H1 (cell line): ENCODE measurements around the gene ARHGAP8. TPM values are rescaled to one million over a fixed set of nuclear protein-coding genes. Genes with fewer than 3 reads are reported as not detected.

Experiments
- CTCF ChIA-PET: fragments of 300-600 bp; sonication (Branson Sonifier 250); formaldehyde crosslinking; loops from one replicate; lab custom pipeline; 2021; ENCODE audit not compliant: partially characterized antibody; lab: Charles Lee
- POLR2A ChIA-PET: fragments of 300-600 bp; sonication (Branson Sonifier 250); formaldehyde crosslinking; loops from one replicate; lab custom pipeline; 2021; ENCODE audit warnings: inconsistent platforms; ENCODE audit not compliant: partially characterized antibody; lab: Charles Lee
- DNase-seq, 2 experiments: peaks; one replicate each; pipeline versions ENCODE4 v3.0.0 to v3.0.0-alpha.2; 2010 to 2022; ENCODE audit warnings: low spot score in 2 of 2, low read depth in 1 of 2, mixed read lengths in 1 of 2
- FAIRE-seq: peaks from 2 replicates; lab custom pipeline; 2011; peaks lifted over from hg19 to GRCh38; lab: Jason Lieb, UNC
- H2AFZ ChIP-seq: 2 replicates; pipeline ENCODE4 v1.8.1; 2012; ENCODE audit warnings: low read length, inconsistent platforms
- H2AK5ac ChIP-seq: 2 replicates; pipeline ENCODE4 v1.6.1; 2013; ENCODE audit warnings: low read depth, low read length
- H2BK120ac ChIP-seq: replicated peaks from 2 replicates; pipeline ENCODE3; 2013; ENCODE audit warnings: low read depth, low read length, inconsistent platforms
- H2BK12ac ChIP-seq: 2 replicates; pipeline ENCODE4 v1.6.1; 2013; ENCODE audit warnings: low read depth, low read length
- H2BK15ac ChIP-seq: 2 replicates; pipeline ENCODE4 v1.6.1; 2013; ENCODE audit warnings: low read length
- H2BK20ac ChIP-seq: 2 replicates; pipeline ENCODE4 v1.6.1; 2013; ENCODE audit warnings: low read length
- H2BK5ac ChIP-seq: 2 replicates; pipeline ENCODE4 v1.6.1; 2013; ENCODE audit warnings: low read depth, low read length
- H3K14ac ChIP-seq: 2 replicates; pipeline ENCODE4 v1.6.1; 2013; ENCODE audit warnings: inconsistent platforms; ENCODE audit not compliant: insufficient read length
- H3K18ac ChIP-seq: 2 replicates; pipeline ENCODE4 v1.6.1; 2013; ENCODE audit warnings: low read length; ENCODE audit errors: extremely low read depth
- H3K23ac ChIP-seq: 2 replicates; pipeline ENCODE4 v1.6.1; 2013; ENCODE audit warnings: inconsistent platforms; ENCODE audit not compliant: insufficient read length
- H3K23me2 ChIP-seq: 2 replicates; pipeline ENCODE4 v1.6.1; 2013; ENCODE audit warnings: low read depth, low read length
- H3K27ac ChIP-seq: 2 replicates; pipeline ENCODE4 v1.6.1; 2011; ENCODE audit warnings: low read depth, low read length, inconsistent platforms
- H3K27me3 ChIP-seq, 4 experiments: replicated peaks in 1 of 4; 1 replicate in 1 of 4; 2 replicates in 3 of 4; pipeline versions ENCODE4 v1.6.1 to v1.8.1; 2011 to 2013; ENCODE audit warnings: low read length in 3 of 4, mild to moderate bottlenecking in 3 of 4, inconsistent platforms in 2 of 4, mixed read lengths in 2 of 4, moderate library complexity in 1 of 4; ENCODE audit not compliant: control insufficient read depth in 3 of 4, insufficient read depth in 3 of 4; ENCODE audit errors: extremely low read depth in 1 of 4
- H3K36me3 ChIP-seq, 4 experiments: 2 replicates each; pipeline versions ENCODE4 v1.6.1 to v1.8.1; 2011 to 2013; ENCODE audit warnings: mild to moderate bottlenecking in 4 of 4, low read length in 3 of 4, moderate library complexity in 2 of 4, control low read depth in 1 of 4, inconsistent platforms in 1 of 4; ENCODE audit not compliant: insufficient read depth in 4 of 4, control insufficient read depth in 2 of 4
- H3K4ac ChIP-seq: replicated peaks from 2 replicates; pipeline ENCODE3; 2013; ENCODE audit warnings: low read length, low read depth, mixed read lengths, inconsistent platforms; ENCODE audit not compliant: insufficient read length
- H3K4me1 ChIP-seq, 4 experiments: replicated peaks in 1 of 4; 1 replicate in 1 of 4; 2 replicates in 3 of 4; pipeline versions ENCODE4 v1.6.1 to v1.8.1; 2011 to 2013; ENCODE audit warnings: low read length in 3 of 4, inconsistent platforms in 2 of 4, mixed read lengths in 1 of 4; ENCODE audit not compliant: insufficient read depth in 4 of 4, control insufficient read depth in 3 of 4
- H3K4me2 ChIP-seq, 2 experiments: 2 replicates each; pipeline versions ENCODE4 v1.6.1 to v1.8.1; 2011 to 2013; ENCODE audit warnings: low read depth in 2 of 2, low read length in 2 of 2, control low read depth in 1 of 2, inconsistent platforms in 1 of 2, mild to moderate bottlenecking in 1 of 2; ENCODE audit not compliant: insufficient read depth in 1 of 2
- H3K4me3 ChIP-seq, 4 experiments: fragments of 200-600, 300-600 bp in 1 of 4; sonication (generic), shearing (Covaris generic), sonication (Bioruptor Twin) in 1 of 4; 2 replicates each; pipeline versions ENCODE4 v1.5.1 to v1.8.1; 2011 to 2016; ENCODE audit warnings: low read length in 4 of 4, low read depth in 3 of 4, control low read depth in 2 of 4, inconsistent platforms in 2 of 4, mild to moderate bottlenecking in 2 of 4, mixed read lengths in 1 of 4, moderate library complexity in 1 of 4; ENCODE audit not compliant: insufficient read depth in 2 of 4; ENCODE audit errors: extremely low read depth in 1 of 4
- H3K56ac ChIP-seq: replicated peaks from 2 replicates; pipeline ENCODE3; 2013; ENCODE audit warnings: low read depth, mild to moderate bottlenecking, mixed read lengths, low read length, inconsistent platforms; ENCODE audit not compliant: insufficient read length
- H3K79me1 ChIP-seq: 2 replicates; pipeline ENCODE4 v1.6.1; 2013; ENCODE audit warnings: low read depth, low read length, control low read depth
- H3K79me2 ChIP-seq, 2 experiments: 2 replicates each; pipeline versions ENCODE4 v1.6.1 to v1.8.1; 2012 to 2013; ENCODE audit warnings: low read length in 2 of 2, mild to moderate bottlenecking in 2 of 2, inconsistent platforms in 1 of 2; ENCODE audit not compliant: insufficient read depth in 2 of 2, control insufficient read depth in 1 of 2
- H3K9ac ChIP-seq, 4 experiments: replicated peaks in 1 of 4; 1 replicate in 1 of 4; 2 replicates in 3 of 4; pipeline versions ENCODE4 v1.6.1 to v1.8.1; 2011 to 2013; ENCODE audit warnings: low read depth in 3 of 4, low read length in 3 of 4, control low read depth in 2 of 4, mild to moderate bottlenecking in 2 of 4, moderate library complexity in 2 of 4, inconsistent platforms in 1 of 4; ENCODE audit errors: extremely low read depth in 1 of 4
- H3K9me3 ChIP-seq, 2 experiments: 2 replicates each; pipeline versions ENCODE4 v1.6.1 to v1.8.1; 2012 to 2013; ENCODE audit warnings: mild to moderate bottlenecking in 2 of 2, moderate library complexity in 2 of 2, control low read depth in 1 of 2, inconsistent platforms in 1 of 2, low read depth in 1 of 2, low read length in 1 of 2, mixed read lengths in 1 of 2; ENCODE audit not compliant: insufficient read depth in 2 of 2
- H4K20me1 ChIP-seq, 2 experiments: replicated peaks in 1 of 2; 2 replicates each; pipeline versions ENCODE3 to v1.8.1; 2011 to 2013; ENCODE audit warnings: inconsistent platforms in 2 of 2, low read length in 2 of 2, mild to moderate bottlenecking in 1 of 2; ENCODE audit not compliant: insufficient read depth in 2 of 2, control insufficient read depth in 1 of 2
- H4K5ac ChIP-seq: 2 replicates; pipeline ENCODE4 v1.6.1; 2013; ENCODE audit warnings: low read length, low read depth, mixed read lengths, inconsistent platforms; ENCODE audit not compliant: insufficient read length
- H4K8ac ChIP-seq: 2 replicates; pipeline ENCODE4 v1.8.0; 2013; ENCODE audit warnings: mild to moderate bottlenecking, moderate library complexity, low read length, inconsistent platforms; ENCODE audit not compliant: insufficient read depth; ENCODE audit errors: extremely low read depth
- H4K91ac ChIP-seq: replicated peaks from 2 replicates; pipeline ENCODE3; 2013; ENCODE audit warnings: low read length, mixed read lengths, inconsistent platforms; ENCODE audit not compliant: insufficient read length
- BCL11A ChIP-seq, 2 experiments: IDR thresholded peaks; one replicate each; pipeline ENCODE4 v1.6.1; 2011; ENCODE audit warnings: low read depth in 2 of 2, low read length in 2 of 2, mild to moderate bottlenecking in 2 of 2
- BRCA1 ChIP-seq: IDR thresholded peaks from 2 replicates; pipeline ENCODE4 v1.6.1; 2012; ENCODE audit warnings: low read depth, low read length, improper control_type of control experiment
- CBX8 ChIP-seq: fragments of 300-800, 300-1000 bp; sonication (generic); IDR thresholded peaks from 2 replicates; pipeline ENCODE4 v1.7.1; 2016; ENCODE audit warnings: low read depth, low read length, borderline replicate concordance
- CHD1 ChIP-seq: IDR thresholded peaks from 2 replicates; pipeline ENCODE4 v1.6.1; 2012; ENCODE audit warnings: low read depth, low read length, improper control_type of control experiment
- CTBP2 ChIP-seq: IDR thresholded peaks from 2 replicates; pipeline ENCODE4 v1.7.0; 2011; ENCODE audit warnings: borderline replicate concordance, mild to moderate bottlenecking, moderate library complexity, mixed read lengths, low read length; ENCODE audit not compliant: insufficient read depth, insufficient read length
- EZH2 ChIP-seq: fragments of 200-600 bp; sonication (generic); IDR thresholded peaks from 2 replicates; pipeline ENCODE4 v1.7.1; 2012; ENCODE audit warnings: low read depth, mild to moderate bottlenecking, moderate library complexity, low read length, inconsistent platforms; ENCODE audit not compliant: severe bottlenecking
- KDM4A ChIP-seq: IDR thresholded peaks from one replicate; pipeline ENCODE4 v1.7.1; 2012; ENCODE audit warnings: low read depth, mild to moderate bottlenecking, moderate library complexity, low read length, inconsistent platforms; ENCODE audit not compliant: severe bottlenecking
- RAD21 ChIP-seq, 2 experiments: IDR thresholded peaks in 1 of 2; conservative IDR thresholded peaks in 1 of 2; 2 replicates each; pipeline ENCODE4 v1.6.1; 2011; ENCODE audit warnings: low read depth in 2 of 2, low read length in 2 of 2, improper control_type of control experiment in 1 of 2, inconsistent platforms in 1 of 2, mild to moderate bottlenecking in 1 of 2, moderate library complexity in 1 of 2
- RBBP5 ChIP-seq: IDR thresholded peaks from 2 replicates; pipeline ENCODE4 v1.7.1; 2012; ENCODE audit warnings: low read depth, mild to moderate bottlenecking, inconsistent platforms, low read length, moderate library complexity, borderline replicate concordance
- RFX5 ChIP-seq: IDR thresholded peaks from 2 replicates; pipeline ENCODE4 v1.6.1; 2011; ENCODE audit warnings: low read depth, low read length, improper control_type of control experiment, borderline replicate concordance
- SIN3A ChIP-seq, 2 experiments: IDR thresholded peaks in 1 of 2; conservative IDR thresholded peaks in 1 of 2; 2 replicates each; pipeline ENCODE4 v1.6.1; 2011 to 2012; ENCODE audit warnings: low read length in 2 of 2, improper control_type of control experiment in 1 of 2, low read depth in 1 of 2, mild to moderate bottlenecking in 1 of 2
- SIX5 ChIP-seq: IDR thresholded peaks from 2 replicates; pipeline ENCODE4 v1.6.1; 2011; ENCODE audit warnings: mild to moderate bottlenecking, low read depth, low read length
- SP4 ChIP-seq: IDR thresholded peaks from 2 replicates; pipeline ENCODE4 v1.6.1; 2012; ENCODE audit warnings: low read length, inconsistent platforms
- WGBS, 2 experiments: shearing (Covaris generic) in 1 of 2; methylation state at CpG; one replicate each; pipeline versions ENCODE4 v1.1.6 to v1.1.7; 2013 to 2015; ENCODE audit warnings: low lambda C conversion rate in 2 of 2, mixed read lengths in 2 of 2, inconsistent platforms in 1 of 2, low coverage in 1 of 2, missing lambda C conversion rate in 1 of 2; ENCODE audit not compliant: insufficient replicate concordance in 2 of 2, insufficient coverage in 1 of 2, insufficient read length in 1 of 2; ENCODE audit errors: extremely low coverage in 1 of 2, missing lambda C conversion rate in 1 of 2; 5-methylcytosine and 5-hydroxymethylcytosine counted together
- polyA plus RNA-seq, 7 experiments: library from polyadenylated mRNA; depleted of rRNA in 3 of 7; stranded (reverse) in 5 of 7; unstranded in 2 of 7; fragments of >200 nt in 5 of 7; fragments of 200-250 nt in 2 of 7; gene quantifications; 1 replicate in 5 of 7; 2 replicates in 1 of 7; 4 replicates in 1 of 7; pipeline versions ENCODE4 v1.2.1 to v1.2.3, GENCODE V29; 2011 to 2013; ENCODE audit warnings: missing spikeins in 2 of 7, mixed read lengths in 2 of 7
- total RNA-seq: library from RNA; stranded (reverse); fragmentation: NEBNext Ultra II Directional; extraction: Animal tissue kit (Norgen Biotek cat#: 25700); gene quantifications from 2 replicates; pipeline ENCODE4 v1.2.1, GENCODE V29; 2021

The ARHGAP8 gene
- total and polyA plus RNA-seq, 2 of the 8 experiments (the other 6 are each of a cell fraction or from before 2014, with no cell fraction given): 35.6 to 47.7 TPM

DNA sequence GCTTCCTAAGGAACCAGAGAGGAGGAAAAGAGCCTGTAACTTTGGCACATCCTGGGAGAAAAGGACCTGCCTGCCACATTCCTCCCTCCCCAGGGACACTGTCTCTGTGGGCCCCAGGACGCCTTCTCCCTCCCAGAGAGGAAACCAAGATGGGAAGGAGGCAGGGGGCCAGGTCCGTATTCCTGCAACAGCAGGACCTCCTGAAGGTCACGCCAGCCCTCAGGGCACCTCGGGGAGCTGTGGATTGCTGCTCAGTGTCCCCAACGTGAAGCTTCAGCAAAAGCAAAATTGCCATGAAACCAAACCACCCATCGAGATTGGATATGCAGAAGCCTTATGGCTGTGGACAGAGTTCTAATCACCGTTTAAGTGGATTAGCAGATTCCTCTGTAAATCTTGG is 86.7 kb downstream of the ARHGAP8 start:
- no peak for DNase-seq
- H3K9ac ChIP-seq: no peak overlapping the region
- no peak overlapping the region for H2BK5ac ChIP-seq
- H3K79me2 ChIP-seq: no peaks in the 10 kb centered on the region
- no peak overlapping the region for H3K4me2 ChIP-seq
- H3K23ac ChIP-seq: no peak overlapping the region
- H2BK120ac ChIP-seq: no peak overlapping the region
- no peak overlapping the region for H2BK12ac ChIP-seq
- no peak overlapping the region for H2AK5ac ChIP-seq
- no peak overlapping the region for H3K18ac ChIP-seq
- peaks cover 0 to 20% (median 9%) of the 10 kb centered on the region in 4 experiments; a peak in 5 of 7 replicates for H3K4me1 ChIP-seq
- peaks cover 0 to 7% of the 10 kb centered on the region in 2 experiments; a peak in 1 of 4 replicates for H3K9me3 ChIP-seq
- no peak overlapping the region for H3K27ac ChIP-seq
- H3K14ac ChIP-seq: no peak overlapping the region
- ChIA-PET CTCF (interaction anchor here (0.6 to 4.0 kb wide), 4 partner anchors 10 to 408 kb away, joined by 3 to 22 read pairs (median 4); no protein-coding TSS in a partner anchor), POLR2A (interaction anchor here (0.7 to 1.6 kb wide), 2 partner anchors 9 kb away, joined by 3 to 5 read pairs; no protein-coding TSS in a partner anchor)
- H3K4ac ChIP-seq: no peak overlapping the region
- H3K4me3 ChIP-seq: no peak overlapping the region
- no peak overlapping the region for H2BK15ac ChIP-seq
- H2BK20ac ChIP-seq: no peak overlapping the region
- 81% methylated on average over 7 of the region's 7 CpGs; no CpG with 5 or more reads in 1 of the 2 experiments for WGBS, 2 experiments
- H4K8ac ChIP-seq: no peak overlapping the region
- no peaks in the 10 kb centered on the region for H3K23me2 ChIP-seq
- H3K36me3 ChIP-seq: no peaks in the 10 kb centered on the region; a peak in 1 of 8 replicates
- no peak overlapping the region for H2AFZ ChIP-seq
- no peak overlapping the region for H4K91ac ChIP-seq
- peaks cover 0 to 4% of the 10 kb centered on the region in 2 experiments for H4K20me1 ChIP-seq
- FAIRE-seq: no peak
- H4K5ac ChIP-seq: no peak overlapping the region
- no peak overlapping the region for H3K56ac ChIP-seq
- H3K79me1 ChIP-seq: no peaks in the 10 kb centered on the region
- no peaks in the 10 kb centered on the region; a peak in 1 of 7 replicates for H3K27me3 ChIP-seq
- TF ChIP-seq BCL11A (IDR thresholded peaks at IDR 0.05; ENCODE audit: low read depth in 2 of 2, low read length in 2 of 2): no peak
- no peak for TF ChIP-seq EZH2
- no peak for TF ChIP-seq RBBP5
- TF ChIP-seq BRCA1: no peak
- no peak for TF ChIP-seq SIN3A (conservative IDR thresholded peaks at IDR 0.05 in 1 of 2, IDR thresholded peaks at IDR 0.05 in 1 of 2; ENCODE audit: low read depth in 1 of 2, low read length in 2 of 2)
- TF ChIP-seq RAD21 (IDR thresholded peaks at IDR 0.05 in 1 of 2, conservative IDR thresholded peaks at IDR 0.05 in 1 of 2; ENCODE audit: low read depth in 2 of 2, low read length in 2 of 2): no peak
- TF ChIP-seq KDM4A: no peak
- TF ChIP-seq CBX8: no peak
- no peak for TF ChIP-seq SIX5
- TF ChIP-seq CHD1: no peak
- no peak for TF ChIP-seq SP4
- TF ChIP-seq RFX5: no peak
- no peak for TF ChIP-seq CTBP2
